ENCODE measurements around the gene ALKBH6.
A peak's percentile ranks its signal among the peaks of the same experiment; 100 is the strongest.
"Not testable (repeated sequence)": the region's sequence is repeated elsewhere in the genome, so short reads cannot be mapped to it uniquely, and the experiment has no call there.

ALKBH6 gene

DNA sequence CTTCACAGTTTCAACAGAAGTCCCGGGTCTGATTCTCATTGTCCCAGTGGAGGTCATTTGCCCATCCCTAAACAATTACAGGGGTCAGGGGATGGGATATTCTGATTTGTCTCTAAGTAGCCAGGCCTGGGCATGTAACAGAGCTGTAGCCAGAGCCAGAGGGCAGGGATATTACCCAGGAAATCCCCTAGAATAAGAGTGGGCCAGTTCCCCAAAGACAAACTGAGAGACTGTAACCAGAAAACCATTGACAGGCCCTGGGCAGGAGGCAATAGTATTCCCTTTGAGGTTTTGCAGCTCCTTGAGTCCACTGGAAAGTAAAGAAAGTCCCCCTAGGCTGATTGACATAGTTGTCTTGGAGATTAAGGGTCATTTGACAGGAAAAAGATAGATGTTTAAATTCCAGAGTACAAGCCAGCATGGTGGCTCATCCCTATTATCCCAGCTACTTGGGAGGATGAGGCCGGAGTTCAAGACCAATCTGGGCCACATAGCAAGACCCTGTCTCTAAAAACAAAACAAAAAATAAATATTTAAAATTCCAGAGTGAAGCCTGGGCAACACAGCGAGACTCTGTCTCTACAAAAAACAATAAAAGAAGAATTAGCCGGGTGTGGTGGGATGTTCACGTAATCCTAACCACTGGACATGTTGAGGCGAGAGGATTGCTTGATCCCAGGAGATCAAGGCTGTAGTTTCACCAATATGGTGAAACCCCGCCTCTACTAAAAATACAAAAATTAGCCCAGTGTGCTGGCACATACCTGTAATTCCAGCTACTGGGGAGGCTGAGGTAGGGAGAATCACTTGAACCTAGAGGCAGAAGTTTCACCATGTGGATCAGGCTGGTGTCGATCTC lies 20.9 kb downstream of the ALKBH6 start:
- DNase-seq: no peak

DNA sequence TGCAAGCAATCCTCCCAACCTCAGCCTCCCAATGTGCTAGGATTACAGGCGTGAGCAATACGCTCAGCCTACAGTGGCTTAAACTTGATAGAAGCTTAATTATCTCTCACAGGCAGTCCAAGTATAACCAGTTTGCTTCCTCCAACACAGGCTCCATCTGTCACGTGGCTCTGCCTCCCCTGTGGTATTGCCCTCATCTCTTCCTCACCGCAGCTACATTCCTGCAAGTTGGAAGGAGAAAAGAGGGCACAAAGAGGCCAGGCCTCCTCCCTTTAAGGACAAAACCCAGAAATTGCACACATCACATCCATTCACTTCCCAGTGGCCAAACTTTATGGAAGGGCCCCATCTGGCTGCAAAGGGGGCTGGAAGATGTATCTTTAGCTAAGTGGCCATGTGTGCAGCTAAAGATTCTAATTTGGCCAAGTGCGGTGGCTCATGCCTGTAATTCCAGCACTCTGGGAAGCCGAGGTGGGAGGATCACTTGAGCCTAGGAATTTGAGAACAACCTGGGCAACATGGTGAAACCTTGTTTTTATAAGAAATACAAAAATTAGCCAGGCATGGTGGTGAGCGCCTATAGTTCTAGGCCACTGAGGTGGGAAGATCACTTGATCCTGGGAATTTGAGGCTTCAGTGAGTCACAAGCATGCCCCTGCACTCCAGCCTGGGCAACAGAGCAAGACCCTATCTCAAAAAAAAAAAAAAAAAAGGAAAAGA lies 22.1 kb downstream of the ALKBH6 start:
- no peak for DNase-seq

DNA sequence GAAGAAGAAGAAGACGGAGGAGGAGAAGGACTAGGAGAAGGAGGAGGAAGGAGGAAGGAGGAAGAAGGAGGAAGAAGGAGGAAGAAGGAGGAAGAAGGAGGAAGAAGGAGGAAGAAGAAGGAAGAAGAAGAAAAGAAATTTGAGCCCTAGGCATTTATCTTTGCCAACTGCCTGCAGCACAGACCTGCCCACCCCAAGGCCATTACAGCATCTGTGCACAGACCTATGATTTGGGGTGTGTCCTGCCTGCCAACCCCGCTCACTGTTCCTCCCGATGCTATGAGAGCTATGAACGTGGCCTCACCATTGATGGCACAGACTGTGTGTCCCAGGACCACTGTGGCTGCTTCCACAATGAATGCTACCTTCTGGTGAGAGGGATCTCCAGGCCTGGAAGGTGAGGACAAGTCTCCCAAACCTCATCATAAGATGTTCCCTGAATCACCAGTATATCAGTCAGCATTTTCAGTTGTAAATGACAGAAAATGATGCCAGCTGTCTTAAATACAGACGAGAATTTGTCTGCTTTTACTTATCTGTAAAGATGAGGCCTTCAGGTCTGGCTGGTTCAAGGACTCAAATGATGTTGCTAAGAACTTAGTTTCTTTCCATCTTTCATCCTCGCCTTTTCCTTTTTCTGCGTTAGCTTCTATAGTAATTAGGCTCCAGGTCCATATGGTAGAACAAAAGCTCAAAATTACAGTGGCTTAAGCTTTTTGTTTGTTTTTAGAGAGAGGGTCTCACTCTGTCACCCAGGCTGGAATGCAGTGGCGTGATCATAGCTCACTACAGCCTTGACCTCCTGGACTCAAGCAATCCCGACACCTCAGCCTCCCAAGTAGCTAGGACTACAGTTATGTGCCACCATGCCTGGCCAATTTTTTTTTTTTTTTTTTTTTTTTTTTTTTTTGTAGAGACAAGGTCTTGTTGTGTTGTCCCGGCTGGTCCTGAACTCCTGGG lies 23.0 kb downstream of the ALKBH6 start:
- no peak for DNase-seq

DNA sequence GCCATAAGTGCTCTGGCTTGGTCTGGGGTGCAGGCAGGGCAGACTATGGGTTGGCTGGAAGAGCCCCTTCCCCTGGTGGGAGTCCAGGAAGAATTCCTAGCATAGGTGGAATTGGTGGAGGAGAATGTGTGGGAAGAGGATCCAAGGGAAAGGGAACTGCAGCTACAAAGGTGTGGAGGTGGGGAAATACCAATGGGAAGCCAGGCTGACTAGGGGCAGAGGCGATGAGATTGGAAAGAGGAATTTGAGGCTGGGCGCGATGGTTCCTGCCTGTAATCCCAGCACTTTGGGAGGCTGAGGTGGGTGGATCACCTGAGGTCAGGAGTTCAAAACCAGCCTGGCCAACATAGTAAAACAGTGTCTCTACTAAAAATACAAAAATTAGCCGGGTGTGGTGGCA lies 23.9 kb downstream of the ALKBH6 start:
- DNase-seq: no peak

DNA sequence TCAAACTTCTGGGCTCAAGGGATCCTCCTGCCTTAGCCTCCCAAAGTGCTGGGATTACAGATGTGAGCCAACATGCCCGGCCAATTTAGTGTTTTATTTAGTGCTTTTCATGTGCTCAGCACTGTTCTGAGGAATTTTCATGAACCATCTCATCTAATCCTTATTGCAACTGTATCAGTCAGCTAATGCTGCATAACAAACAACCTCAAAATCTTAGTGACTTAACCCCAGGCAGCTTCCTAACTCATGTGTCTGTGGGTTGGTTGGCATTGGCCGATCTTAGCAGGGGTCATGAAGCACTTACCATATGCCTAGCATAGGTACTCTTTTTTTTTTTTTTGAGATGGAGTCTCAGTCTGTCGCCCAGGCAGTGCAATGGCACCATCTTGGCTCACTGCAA lies 25.2 kb downstream of the ALKBH6 start:
- no peak for DNase-seq

DNA sequence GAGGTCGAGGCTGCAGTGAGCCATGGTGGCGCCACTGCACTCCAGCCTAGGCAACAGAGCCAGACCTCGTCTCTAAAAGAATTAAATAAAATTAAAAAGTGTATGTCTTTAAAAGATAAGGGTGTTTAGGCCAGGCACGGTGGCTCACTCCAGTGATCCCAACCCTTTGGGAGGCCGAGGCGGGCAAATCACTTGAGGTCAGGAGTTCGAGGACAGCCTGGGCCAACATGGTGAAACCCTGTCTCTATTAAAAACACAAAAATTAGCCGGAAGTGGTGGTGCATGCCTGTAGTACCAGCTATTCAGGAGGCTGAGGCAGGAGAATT lies 26.5 kb downstream of the ALKBH6 start:
- DNase-seq: no peak

DNA sequence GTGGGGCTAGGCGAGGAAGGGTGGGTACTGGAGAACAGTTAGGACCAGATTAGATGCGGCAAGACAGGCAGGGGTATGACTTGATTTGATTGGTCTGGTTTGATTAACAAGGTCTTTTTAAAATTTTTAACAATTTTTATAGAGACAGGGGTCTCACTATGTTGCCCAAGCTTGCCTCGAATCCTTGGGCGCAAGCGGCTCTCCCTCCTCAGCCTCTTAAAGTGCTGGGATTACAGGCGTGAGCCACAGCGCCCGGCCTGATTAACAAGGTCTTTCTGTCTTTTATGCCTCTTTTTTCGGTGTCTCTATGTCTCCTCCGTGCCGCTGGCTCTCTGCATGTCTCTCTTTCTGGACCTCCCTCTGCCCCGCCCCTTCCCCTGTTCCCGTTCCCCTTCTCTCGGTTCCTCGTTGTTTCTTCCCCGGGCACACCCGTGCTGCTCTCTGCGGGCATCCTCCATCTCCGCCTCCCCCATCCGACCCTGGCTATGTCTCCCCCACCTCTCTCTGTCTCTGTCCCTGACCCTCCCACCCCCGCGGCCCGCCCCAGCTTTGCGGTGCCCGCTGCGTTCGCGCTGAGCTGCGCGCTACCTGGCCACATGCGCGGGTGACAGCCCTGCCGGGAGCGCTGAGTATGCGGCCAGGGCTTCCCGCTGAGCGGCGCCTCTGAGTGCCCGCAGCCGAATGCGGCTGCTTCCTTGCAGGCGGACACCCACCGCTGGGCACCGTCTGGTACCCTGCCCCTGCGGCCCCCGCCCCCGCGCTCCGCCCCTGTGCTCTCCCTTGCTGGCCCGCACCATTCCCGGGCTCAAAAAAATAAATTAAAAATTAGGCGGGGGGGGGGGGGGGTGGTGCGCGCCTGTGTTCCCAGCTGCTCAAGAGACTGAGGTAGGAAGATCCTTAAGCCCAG lies 27.1 kb downstream of the ALKBH6 start:
- DNase-seq: no peak

DNA sequence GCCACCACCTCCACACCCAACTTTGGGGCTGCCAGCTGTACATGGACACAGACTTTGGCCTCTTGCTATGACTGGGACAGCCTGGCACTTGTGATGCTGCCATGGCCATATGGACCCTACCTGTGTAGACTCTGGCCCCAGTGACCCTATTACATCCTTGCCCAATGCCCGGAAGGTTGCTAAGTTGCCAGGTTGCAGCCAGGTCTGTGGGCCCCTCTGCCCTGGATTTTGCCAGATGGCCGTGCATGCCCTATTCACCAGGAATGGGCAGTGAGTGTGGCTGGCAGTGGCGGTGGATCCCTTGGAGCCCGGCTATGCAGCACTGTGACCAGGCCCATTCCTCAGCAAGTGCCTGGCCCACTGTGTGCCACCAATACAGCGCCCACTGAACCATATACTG lies 27.9 kb downstream of the ALKBH6 start:
- no peak for DNase-seq

DNA sequence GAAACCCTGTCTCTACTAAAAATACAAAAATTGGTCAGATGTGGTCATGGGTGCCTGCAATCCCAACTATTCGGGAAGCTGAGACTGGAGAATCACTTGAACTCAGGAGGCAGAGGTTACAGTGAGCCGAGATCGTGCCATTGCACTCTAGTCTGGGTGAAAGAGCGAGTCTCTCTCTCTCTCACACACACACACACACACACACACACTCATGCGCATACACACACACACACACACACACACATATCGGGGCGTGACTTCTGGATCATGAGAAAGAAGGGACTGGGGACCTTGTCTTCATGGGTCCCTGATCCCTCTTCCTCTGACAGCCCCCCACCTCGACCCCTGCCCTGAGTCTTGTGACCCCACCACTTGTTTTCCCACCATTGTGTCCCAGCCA lies 30.8 kb downstream of the ALKBH6 start:
- DNase-seq: no peak

DNA sequence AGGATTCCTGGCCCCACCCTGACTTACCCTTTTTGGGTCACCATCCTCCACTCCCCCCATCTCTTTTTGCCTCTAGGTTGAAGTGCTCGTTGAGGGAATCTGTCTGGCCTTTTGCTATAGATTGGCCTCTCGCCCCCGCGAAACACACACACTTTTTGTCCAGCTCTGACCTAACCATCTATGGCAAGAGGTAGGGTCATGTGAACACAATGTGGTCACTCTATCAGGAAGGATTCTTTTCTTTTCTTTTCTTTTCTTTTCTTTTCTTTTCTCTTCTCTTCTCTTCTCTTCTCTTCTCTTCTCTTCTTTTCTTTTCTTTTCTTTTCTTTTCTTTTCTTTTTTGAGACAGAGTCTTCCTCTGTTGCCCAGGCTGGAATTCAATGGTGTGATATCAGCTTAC lies 33.0 kb downstream of the ALKBH6 start:
- DNase-seq: not testable (repeated sequence)

DNA sequence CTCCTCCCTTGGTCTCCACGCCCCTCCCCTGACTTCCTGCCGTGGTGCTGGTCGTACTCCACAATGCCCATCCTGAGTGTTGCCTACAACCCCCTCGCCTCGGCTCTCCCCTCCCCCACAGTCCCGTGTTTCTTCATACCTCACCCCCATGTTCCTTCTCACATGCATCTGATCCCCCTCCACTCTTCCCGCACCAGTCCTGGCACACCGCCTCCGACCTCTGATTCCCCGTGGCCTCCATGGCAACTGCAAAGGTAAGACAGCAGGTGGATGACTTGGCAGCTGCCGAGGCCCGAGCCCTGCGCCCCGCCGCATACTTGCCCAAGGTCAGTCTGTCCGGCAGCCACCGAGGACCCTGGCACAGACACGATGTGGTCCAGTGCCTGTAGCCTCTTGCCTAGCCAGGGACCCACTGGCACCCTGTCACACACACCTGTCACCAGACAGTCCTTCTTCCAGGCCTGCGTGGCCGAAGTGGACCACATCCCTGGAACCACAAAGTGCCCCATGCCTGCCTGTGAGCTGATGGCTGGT lies 35.1 kb downstream of the ALKBH6 start:
- DNase-seq: peak in 1 of 2 experiments; percentile 5

DNA sequence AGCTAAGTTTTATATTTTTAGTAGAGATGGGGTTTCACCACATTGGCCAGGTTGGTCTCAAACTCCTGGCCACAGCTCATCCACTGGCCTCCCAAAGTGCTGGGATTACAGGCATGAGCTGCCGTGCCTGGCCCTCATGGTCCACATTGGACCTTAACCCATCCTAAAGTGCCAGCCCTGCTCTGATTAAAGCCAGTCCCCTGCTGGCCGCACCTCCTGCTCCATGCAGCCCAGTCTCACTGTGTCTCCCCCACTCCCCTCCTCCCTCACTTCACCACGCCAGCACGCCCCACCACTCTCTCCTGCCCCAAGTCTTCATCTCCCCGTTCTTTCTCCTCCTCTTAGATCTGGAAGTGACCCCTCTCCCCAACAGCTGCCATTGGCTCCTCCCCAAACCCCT lies 35.7 kb downstream of the ALKBH6 start:
- peak in 1 of 2 experiments; percentile 7 for DNase-seq

DNA sequence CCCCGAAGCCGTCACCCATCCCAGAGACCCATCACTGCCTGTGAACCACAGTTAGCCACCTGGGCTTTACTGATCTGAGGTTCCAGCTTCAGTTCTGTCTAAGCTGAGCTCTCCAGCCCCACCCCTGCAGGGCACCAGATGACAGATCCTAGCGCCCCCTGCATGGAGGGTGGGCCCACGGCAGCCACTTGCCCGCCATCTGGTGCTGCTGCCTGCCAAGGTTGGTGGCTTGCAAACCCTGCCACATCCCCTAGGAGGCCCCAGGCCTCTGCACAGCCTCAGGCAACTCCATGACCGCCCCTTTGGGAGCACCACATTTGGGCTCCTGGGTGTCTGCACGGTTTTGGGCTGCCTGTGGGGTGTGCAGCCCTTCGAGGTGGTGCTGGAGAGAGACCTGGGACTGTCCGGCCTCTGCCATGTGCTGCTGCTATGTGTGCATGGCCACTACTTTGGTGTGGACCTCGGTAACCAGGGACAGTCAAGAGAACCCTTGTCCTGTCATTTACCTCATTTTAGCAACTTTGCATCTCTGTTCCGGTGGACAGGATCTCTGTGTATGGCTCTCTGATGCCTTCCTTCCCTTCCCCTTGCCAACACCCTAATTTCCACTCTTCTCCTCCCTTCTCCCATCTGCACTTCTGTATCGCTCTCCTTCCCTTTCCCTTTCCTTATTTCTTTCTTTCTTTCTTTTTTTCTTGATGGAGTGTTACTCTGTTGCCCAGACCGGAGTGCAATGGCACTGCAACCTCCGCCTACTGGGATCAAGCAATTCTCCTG lies 36.4 kb downstream of the ALKBH6 start:
- peak in 1 of 2 experiments; percentile 5 for DNase-seq

DNA sequence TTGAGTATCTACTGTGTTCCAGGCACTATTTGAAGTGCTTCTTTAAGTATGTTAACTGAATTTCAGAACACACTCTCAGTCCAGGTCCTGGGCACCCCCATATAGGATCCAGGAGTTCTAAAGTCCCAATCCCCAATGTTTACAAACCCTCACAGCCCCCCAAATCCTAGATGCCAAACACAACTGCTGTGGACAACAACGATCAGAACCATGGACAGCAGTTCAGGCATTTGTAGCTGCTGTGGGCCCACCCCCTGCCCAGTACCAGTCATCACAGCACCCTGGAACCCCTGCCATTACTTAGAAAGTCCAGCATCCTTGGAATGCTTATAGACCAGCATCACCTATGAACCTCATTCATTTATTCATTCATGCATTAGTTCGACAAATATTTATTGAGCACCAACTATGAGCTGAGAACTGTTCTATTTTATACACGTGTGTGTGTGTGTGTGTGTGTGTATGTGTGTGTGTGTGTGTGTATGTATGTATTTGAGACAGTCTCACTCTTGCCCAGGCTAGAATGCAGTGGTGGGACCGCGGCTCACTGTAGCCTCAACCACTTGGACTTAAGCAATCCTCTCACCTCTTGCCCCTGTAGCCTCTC lies 38.3 kb downstream of the ALKBH6 start:
- DNase-seq: no peak

DNA sequence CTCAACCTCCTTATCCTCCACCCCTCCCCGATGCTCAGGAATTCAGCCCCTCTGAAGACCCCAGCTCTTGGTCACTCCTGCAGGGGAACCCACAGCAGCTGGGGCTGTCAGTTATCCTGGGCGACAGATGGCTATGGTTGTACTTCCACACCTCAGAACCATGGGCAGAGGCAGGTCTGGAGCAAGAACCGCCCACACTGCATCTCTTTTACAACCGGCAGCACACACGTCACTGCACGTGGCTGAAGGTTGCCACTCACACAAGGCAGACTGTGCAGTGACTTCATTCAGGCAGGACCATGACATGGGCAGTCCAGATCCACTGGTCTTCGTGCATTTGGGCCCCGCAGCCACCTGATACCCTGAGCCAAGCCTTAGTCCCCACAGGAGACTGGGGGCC lies 40.5 kb downstream of the ALKBH6 start:
- no peak for DNase-seq

DNA sequence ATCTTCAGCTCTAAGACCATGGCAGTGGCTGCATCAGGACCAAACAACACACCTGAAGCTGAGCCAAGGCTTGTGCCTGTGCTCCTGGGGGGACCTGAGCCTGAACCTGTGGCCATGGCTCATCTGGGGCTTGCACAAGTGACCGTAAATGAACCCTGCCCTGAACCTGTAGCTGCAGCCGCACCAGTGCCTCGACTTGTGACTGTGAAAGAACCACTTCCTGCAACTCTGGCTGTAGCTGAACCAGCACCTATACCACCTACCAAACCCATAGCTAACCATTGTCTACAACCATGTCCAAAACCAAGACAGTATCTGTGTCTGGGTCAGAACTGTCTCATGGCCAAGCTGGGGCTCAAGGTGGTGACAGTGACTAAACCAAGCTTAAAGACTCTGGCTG lies 47.2 kb downstream of the ALKBH6 start:
- DNase-seq: no peak

DNA sequence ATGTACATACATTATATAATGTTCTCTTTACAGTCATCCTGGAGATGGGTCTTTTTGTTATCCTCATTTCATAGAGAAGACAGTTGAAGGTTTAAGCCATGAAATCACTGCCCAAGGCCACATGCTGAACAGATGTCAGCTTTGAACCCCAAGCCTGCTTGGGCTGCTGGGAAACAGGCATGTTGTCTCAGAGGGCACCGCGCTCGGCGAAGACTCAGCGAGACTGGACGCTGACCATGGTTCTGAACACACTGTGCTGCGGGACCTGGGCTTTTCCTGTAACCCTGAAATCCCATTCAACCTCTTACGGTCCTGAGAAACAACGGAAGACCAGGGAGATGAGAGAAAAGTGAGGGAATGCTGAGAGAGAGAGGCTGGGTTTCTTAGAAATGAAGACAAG lies 50.5 kb downstream of the ALKBH6 start:
- DNase-seq: no peak

DNA sequence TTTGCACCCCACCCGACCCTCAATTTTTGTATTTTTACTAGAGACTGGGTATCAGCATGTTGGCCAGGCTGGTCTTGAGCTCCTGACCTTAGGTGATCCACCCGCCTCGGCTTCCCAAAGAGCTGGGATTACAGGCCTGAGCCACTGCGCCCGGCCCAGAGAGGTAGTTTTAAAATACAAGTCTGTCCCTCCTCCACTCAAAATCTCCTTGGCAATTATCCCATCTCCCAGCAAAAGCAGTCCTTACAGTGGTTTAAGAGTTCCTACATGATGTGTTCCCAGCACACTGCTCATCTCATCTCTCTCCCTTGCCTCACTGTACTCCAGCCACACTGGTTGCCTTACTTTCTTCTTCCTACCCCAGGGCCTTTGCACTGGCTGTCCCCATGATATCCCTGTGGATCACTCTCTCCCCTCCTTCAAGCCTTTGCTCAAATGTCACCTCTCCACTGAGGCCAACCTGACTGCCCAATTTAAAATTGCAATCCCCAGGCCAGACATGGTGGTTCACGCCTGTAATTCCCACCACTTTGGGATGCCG lies 53.5 kb downstream of the ALKBH6 start:
- DNase-seq: no peak

DNA sequence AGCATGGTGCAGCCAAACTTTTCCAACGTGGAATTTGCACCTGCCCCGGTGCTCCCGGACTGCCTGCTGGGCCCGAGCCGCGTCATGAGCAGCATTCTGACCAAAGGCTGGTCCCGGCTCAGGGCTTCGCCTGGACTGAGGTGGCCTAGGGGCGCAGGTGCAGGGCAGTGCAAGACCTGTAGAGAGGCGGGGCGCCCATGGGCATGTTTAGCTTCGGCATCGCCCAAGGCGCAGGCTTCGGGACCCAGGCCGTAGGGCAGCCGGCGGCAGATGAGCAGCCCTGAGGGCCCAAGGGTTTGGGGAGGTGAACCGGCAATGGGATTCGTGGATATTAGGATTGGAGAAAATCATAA lies 54.1 kb downstream of the ALKBH6 start:
- no peak for DNase-seq

All from cerebellar nuclear complex (tissue), 1 donor.